Loucy (cell line): ENCODE data around the gene BRD9.

Experiments used
- H2AFZ ChIP-seq: fragments of 200-600 bp; sonication (generic); 2 replicates; pipeline ENCODE4 v1.6.0; 2016; ENCODE audit warnings: antibody characterized with exemption, mild to moderate bottlenecking, low read length, moderate library complexity
- H3F3A ChIP-seq: fragments of 200-600 bp; 2 replicates; pipeline ENCODE4 v1.6.0; 2016; ENCODE audit warnings: antibody characterized with exemption, low read depth, mild to moderate bottlenecking
- H3K27me3 ChIP-seq: fragments of 200-600 bp; sonication (generic); 2 replicates; pipeline ENCODE4 v1.6.1; 2014; ENCODE audit warnings: low read length, mild to moderate bottlenecking; ENCODE audit not compliant: insufficient read depth, poor library complexity, severe bottlenecking
- H3K36me3 ChIP-seq: fragments of 200-600 bp; sonication (generic); 2 replicates; pipeline ENCODE4 v1.6.1; 2016; ENCODE audit warnings: low read length; ENCODE audit not compliant: insufficient read depth
- H3K4me1 ChIP-seq: fragments of 200-600 bp; sonication (generic); 2 replicates; pipeline ENCODE4 v1.5.1; 2014; ENCODE audit warnings: low read length, mild to moderate bottlenecking; ENCODE audit not compliant: insufficient read depth, poor library complexity, severe bottlenecking
- H3K4me2 ChIP-seq: fragments of 200-600 bp; sonication (generic); 2 replicates; pipeline ENCODE4 v1.6.0; 2014; ENCODE audit warnings: antibody characterized with exemption, low read length, low read depth, mild to moderate bottlenecking; ENCODE audit not compliant: poor library complexity, severe bottlenecking
- H3K4me3 ChIP-seq: fragments of 200-600 bp; sonication (generic); 2 replicates; pipeline ENCODE4 v1.5.1; 2014; ENCODE audit warnings: low read length, mild to moderate bottlenecking, mixed read lengths; ENCODE audit not compliant: poor library complexity, severe bottlenecking
- H3K79me2 ChIP-seq: fragments of 200-600 bp; sonication (generic); 2 replicates; pipeline ENCODE4 v1.6.1; 2014; ENCODE audit warnings: low read length; ENCODE audit not compliant: insufficient read depth
- H3K9ac ChIP-seq: fragments of 200-600 bp; sonication (generic); 2 replicates; pipeline ENCODE4 v1.6.0; 2014; ENCODE audit warnings: mild to moderate bottlenecking, low read depth, low read length, moderate library complexity; ENCODE audit not compliant: poor library complexity, severe bottlenecking
- H3K9me2 ChIP-seq: fragments of 200-600 bp; sonication (generic); replicated peaks from 2 replicates; pipeline ENCODE4 v1.6.1; 2016; ENCODE audit warnings: low read depth, low read length, mixed read lengths
- H3K9me3 ChIP-seq: fragments of 200-600 bp; sonication (generic); 2 replicates; pipeline ENCODE4 v1.6.1; 2014; ENCODE audit warnings: mild to moderate bottlenecking, antibody characterized with exemption, low read length, low read depth; ENCODE audit not compliant: insufficient read depth
- H4K20me1 ChIP-seq: fragments of 200-600 bp; sonication (generic); 2 replicates; pipeline ENCODE4 v1.6.0; 2014; ENCODE audit warnings: antibody characterized with exemption, low read length, mild to moderate bottlenecking; ENCODE audit not compliant: insufficient read depth, poor library complexity, severe bottlenecking
- CTCF ChIP-seq: fragments of 200-600 bp; sonication (generic); conservative IDR thresholded peaks from 2 replicates; pipeline ENCODE4 v1.5.1; 2014; ENCODE audit warnings: mild to moderate bottlenecking, antibody characterized with exemption, low read length
- EZH2phosphoT487 ChIP-seq: fragments of 200-600 bp; IDR thresholded peaks from 2 replicates; pipeline ENCODE4 v1.6.1; 2018; ENCODE audit warnings: antibody characterized with exemption, mild to moderate bottlenecking, moderate library complexity, borderline replicate concordance

BRD9 gene

GRCh38 chr5:932151-932627 is 39.6 kb upstream of the BRD9 start:
- H4K20me1 ChIP-seq = no peaks in the 10 kb centered on the region
- no peaks in the 10 kb centered on the region for H3K27me3 ChIP-seq
- no peaks in the 10 kb centered on the region for H3K79me2 ChIP-seq
- no peak for TF ChIP-seq CTCF
- no peak for TF ChIP-seq EZH2phosphoT487
- no peak overlapping the region for H2AFZ ChIP-seq
- H3K9ac ChIP-seq = no peak overlapping the region
- H3K9me2 ChIP-seq = no peaks in the 10 kb centered on the region
- no peaks in the 10 kb centered on the region for H3F3A ChIP-seq
- no peaks in the 10 kb centered on the region for H3K9me3 ChIP-seq
- H3K4me3 ChIP-seq = no peak overlapping the region
- H3K4me2 ChIP-seq = no peak overlapping the region
- H3K4me1 ChIP-seq = peaks cover 23% of the 10 kb centered on the region
- no peaks in the 10 kb centered on the region for H3K36me3 ChIP-seq

GRCh38 chr5:931570-932145 is 39.1 kb upstream of the BRD9 start:
- no peaks in the 10 kb centered on the region for H3K79me2 ChIP-seq
- H3K4me3 ChIP-seq = no peak overlapping the region
- H3K36me3 ChIP-seq = no peaks in the 10 kb centered on the region
- no peak overlapping the region for H3K4me2 ChIP-seq
- H3K9me3 ChIP-seq = no peaks in the 10 kb centered on the region
- H3K9ac ChIP-seq = no peak overlapping the region
- H3K9me2 ChIP-seq = no peaks in the 10 kb centered on the region
- H4K20me1 ChIP-seq = no peaks in the 10 kb centered on the region
- TF ChIP-seq CTCF (no peak), EZH2phosphoT487 (no peak)
- no peaks in the 10 kb centered on the region for H3F3A ChIP-seq
- no peaks in the 10 kb centered on the region for H3K27me3 ChIP-seq
- no peak overlapping the region for H2AFZ ChIP-seq
- peaks cover 19% of the 10 kb centered on the region for H3K4me1 ChIP-seq

GRCh38 chr5:930866-931265 is 38.3 kb upstream of the BRD9 start:
- no peaks in the 10 kb centered on the region for H3K79me2 ChIP-seq
- H2AFZ ChIP-seq = no peak overlapping the region
- H3K27me3 ChIP-seq = no peaks in the 10 kb centered on the region
- TF ChIP-seq CTCF (no peak), EZH2phosphoT487 (no peak)
- H3K9me3 ChIP-seq = no peaks in the 10 kb centered on the region
- H3F3A ChIP-seq = no peaks in the 10 kb centered on the region
- no peaks in the 10 kb centered on the region for H4K20me1 ChIP-seq
- peaks cover 12% of the 10 kb centered on the region for H3K4me1 ChIP-seq
- no peak overlapping the region for H3K4me2 ChIP-seq
- no peak overlapping the region for H3K4me3 ChIP-seq
- H3K9me2 ChIP-seq = no peaks in the 10 kb centered on the region
- no peak overlapping the region for H3K9ac ChIP-seq
- H3K36me3 ChIP-seq = no peaks in the 10 kb centered on the region
